ENCODE measurements around the gene TSC22D1.

DNA sequence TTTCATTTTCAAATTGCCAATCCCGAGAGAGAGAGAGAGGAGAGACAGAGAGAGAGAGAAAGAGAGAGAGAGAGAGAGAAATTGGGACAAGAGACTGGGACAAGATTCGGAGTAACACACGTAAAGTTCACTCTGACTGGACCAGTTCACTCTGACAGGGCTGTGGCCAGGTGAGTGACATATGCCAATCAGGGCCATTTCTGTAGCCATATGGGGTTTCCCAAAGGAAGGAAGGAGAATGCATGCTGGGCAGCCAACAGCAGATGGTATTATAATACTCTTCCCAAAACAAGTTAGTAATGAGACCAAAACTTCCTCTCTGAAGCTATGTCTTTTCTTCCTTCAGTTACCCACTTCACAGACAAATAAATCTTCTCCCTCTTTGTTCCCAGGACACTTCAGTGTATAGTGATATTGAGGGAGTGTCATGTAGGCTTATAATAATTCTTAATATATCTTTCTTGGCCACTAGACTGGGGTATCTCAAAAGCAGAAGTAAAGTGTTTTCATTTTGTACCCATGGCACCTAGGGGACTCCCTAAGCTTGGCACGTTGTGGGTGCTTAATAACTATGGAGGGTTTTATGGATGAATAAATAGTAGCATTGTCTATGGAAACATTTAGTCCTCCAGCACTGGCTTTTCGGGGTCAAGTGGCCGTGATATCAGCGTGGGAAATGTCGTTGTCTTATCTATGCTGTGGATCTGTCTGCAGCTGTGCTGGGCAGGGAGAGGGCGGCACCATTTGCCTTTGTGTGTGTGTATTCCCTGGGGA is 150.9 kb downstream of the TSC22D1 start:
- TF ChIP-seq, protein P1, sequence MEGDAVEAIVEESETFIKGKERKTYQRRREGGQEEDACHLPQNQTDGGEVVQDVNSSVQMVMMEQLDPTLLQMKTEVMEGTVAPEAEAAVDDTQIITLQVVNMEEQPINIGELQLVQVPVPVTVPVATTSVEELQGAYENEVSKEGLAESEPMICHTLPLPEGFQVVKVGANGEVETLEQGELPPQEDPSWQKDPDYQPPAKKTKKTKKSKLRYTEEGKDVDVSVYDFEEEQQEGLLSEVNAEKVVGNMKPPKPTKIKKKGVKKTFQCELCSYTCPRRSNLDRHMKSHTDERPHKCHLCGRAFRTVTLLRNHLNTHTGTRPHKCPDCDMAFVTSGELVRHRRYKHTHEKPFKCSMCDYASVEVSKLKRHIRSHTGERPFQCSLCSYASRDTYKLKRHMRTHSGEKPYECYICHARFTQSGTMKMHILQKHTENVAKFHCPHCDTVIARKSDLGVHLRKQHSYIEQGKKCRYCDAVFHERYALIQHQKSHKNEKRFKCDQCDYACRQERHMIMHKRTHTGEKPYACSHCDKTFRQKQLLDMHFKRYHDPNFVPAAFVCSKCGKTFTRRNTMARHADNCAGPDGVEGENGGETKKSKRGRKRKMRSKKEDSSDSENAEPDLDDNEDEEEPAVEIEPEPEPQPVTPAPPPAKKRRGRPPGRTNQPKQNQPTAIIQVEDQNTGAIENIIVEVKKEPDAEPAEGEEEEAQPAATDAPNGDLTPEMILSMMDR (conservative IDR thresholded peaks at IDR 0.05; ENCODE audit: low read depth, low read length): no peak
- no peak for TF ChIP-seq EZH2 (IDR thresholded peaks at IDR 0.05; ENCODE audit: low read length, unreplicated experiment)
